Measurements from ENCODE around the gene LAS1L.

DNA sequence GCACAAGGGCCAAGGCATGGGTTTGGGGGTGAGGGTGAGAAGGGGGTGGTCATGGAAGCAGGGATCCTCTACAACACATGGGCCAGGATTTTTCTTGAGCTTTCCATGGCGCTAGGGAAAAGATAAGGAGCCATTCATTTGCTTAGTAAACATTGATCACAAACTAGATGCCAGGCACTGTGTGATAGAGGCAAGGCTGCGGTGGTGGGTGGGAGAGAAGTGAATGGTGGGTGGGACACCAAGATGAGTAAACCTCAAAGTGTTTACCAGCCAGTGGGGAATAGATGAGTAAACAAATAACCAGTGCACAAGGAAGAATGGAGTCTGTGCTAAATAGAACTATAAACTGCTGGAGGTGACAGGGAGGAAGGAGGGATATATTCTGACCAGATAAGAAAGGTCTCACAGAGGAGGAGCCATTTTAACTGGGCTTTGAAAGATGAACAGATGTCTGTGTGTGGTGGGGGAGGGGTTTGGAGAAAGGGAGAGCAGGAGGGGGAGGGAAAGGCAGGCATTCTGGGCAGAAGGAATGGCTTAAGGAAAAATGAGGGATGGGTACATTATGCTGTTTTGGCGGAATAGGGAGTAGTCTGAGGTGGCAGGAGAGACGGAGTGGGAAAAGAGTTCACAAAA, 48.0 kb upstream of the LAS1L start:
- TF ChIP-seq HDGF (IDR thresholded peaks at IDR 0.05; ENCODE audit: borderline replicate concordance): no peak
- no peak for TF ChIP-seq SUZ12 (IDR thresholded peaks at IDR 0.05)
- TF ChIP-seq, protein P1, sequence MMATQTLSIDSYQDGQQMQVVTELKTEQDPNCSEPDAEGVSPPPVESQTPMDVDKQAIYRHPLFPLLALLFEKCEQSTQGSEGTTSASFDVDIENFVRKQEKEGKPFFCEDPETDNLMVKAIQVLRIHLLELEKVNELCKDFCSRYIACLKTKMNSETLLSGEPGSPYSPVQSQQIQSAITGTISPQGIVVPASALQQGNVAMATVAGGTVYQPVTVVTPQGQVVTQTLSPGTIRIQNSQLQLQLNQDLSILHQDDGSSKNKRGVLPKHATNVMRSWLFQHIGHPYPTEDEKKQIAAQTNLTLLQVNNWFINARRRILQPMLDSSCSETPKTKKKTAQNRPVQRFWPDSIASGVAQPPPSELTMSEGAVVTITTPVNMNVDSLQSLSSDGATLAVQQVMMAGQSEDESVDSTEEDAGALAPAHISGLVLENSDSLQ (IDR thresholded peaks at IDR 0.05): no peak
- TF ChIP-seq ARNT (IDR thresholded peaks at IDR 0.05): no peak
- no peak for TF ChIP-seq TARDBP (IDR thresholded peaks at IDR 0.05)
- TF ChIP-seq SP1 (IDR thresholded peaks at IDR 0.05): no peak
- no peak for TF ChIP-seq FOXK2 (IDR thresholded peaks at IDR 0.05)
- no peak for TF ChIP-seq FOXA1 (IDR thresholded peaks at IDR 0.05)
- TF ChIP-seq ZNF384 (IDR thresholded peaks at IDR 0.05): no peak
- no peak for TF ChIP-seq FOXM1 (IDR thresholded peaks at IDR 0.05; ENCODE audit: borderline replicate concordance)
- no peak for TF ChIP-seq ELF4 (IDR thresholded peaks at IDR 0.05)
- TF ChIP-seq BHLHE40 (IDR thresholded peaks at IDR 0.05; ENCODE audit: borderline replicate concordance): no peak

All from HEK293T (cell line).